Measurements from ENCODE around the gene RNASEH2A. TPM values are rescaled to one million over a fixed set of nuclear protein-coding genes. Genes with fewer than 3 reads are reported as not detected.
A peak's percentile ranks its signal among the peaks of the same experiment; 100 is the strongest.

Gene RNASEH2A
- total and polyA plus RNA-seq, 4 donors: 1.6 to 7.2 (median 3.1) TPM

DNA sequence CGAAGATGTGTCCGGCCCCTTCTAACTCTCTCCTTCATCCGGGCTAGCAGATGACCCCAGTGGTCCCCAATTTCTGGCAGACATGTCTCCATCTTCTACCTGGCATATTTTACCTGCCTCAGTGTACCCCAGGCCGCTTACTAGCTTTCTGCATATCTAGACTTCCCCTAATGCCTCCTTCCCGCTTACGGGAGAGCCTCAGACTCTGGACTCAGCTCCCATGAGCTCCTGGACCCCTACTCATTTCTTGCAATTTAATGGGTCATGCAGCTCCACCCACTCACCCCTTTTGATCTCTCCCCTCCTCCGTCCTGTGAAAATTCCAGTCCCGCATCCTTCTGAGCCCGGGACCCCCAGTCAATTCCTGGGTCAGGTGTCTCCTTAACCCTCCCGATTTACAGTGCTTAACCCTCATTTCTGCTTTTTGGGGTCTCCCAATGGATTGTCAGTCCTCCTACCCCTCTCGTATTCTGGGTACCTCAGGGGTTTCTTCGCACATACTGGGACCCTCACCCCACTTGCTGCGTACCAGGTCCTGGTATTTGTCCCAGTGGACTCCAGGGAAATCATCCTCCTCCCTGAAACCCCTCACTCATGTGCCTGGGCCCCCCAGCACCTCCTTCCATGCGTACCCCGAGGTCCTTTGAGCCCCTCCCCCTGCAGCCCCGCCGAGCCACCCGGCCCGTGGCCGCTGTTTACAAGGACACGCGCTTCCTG lies 15.6 kb upstream of the RNASEH2A start:
- peak in 1 of 2 donors; percentile 55 for DNase-seq
- 1 to 2% methylated on average over 22 of the region's 22 CpGs for WGBS, 2 donors
- Histone ChIP-seq H3K4me3 (ENCODE audit: low read length in 2 of 2) (peak overlapping the region; percentile 18 to 45), H3K36me3 (ENCODE audit: control insufficient read depth in 1 of 2, insufficient read depth in 2 of 2, low read length in 1 of 2) (no peaks in the 10 kb centered on the region), H3K27me3 (ENCODE audit: control insufficient read depth in 1 of 2, insufficient read depth in 2 of 2, low read length in 1 of 2) (peaks cover 0 to 4% of the 10 kb centered on the region in 2 donors), H3K4me1 (ENCODE audit: control insufficient read depth in 1 of 2, insufficient read depth in 2 of 2, low read length in 2 of 2) (no peaks in the 10 kb centered on the region), H3K27ac (ENCODE audit: low read depth in 1 of 2, low read length in 2 of 2) (peak overlapping the region; percentile 88 to 96), H3K9me3 (ENCODE audit: control insufficient read depth, low read length) (no peaks in the 10 kb centered on the region)
- intact Hi-C loops (cut with DNase I): loop anchor here (5.0 to 10.0 kb wide), 3 partner anchors 362 to 1253 kb away; partner anchors contain the start of genes CNN1 (in 1 of the 2), IER2 (in 1 of the 2) and STX10 (in 1 of the 2)
- ATAC-seq (ENCODE audit: low FRiP score): no peak

DNA sequence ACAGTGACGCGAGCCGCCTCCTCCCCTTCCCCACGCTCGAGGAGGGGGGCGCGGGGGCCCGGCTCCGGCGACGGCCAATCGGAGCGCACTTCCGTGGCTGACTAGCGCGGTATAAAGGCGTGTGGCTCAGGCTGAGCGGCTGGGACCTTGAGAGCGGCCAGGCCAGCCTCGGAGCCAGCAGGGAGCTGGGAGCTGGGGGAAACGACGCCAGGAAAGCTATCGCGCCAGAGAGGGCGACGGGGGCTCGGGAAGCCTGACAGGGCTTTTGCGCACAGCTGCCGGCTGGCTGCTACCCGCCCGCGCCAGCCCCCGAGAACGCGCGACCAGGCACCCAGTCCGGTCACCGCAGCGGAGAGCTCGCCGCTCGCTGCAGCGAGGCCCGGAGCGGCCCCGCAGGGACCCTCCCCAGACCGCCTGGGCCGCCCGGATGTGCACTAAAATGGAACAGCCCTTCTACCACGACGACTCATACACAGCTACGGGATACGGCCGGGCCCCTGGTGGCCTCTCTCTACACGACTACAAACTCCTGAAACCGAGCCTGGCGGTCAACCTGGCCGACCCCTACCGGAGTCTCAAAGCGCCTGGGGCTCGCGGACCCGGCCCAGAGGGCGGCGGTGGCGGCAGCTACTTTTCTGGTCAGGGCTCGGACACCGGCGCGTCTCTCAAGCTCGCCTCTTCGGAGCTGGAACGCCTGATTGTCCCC lies 14.9 kb upstream of the RNASEH2A start, which contains the start of gene JUNB:
Gene JUNB (plus strand): TSS at position 142 of the 706 bp plus-strand sequence. CDS start 286 bp downstream, at position 428.
- Histone ChIP-seq H3K36me3 (ENCODE audit: control insufficient read depth in 1 of 2, insufficient read depth in 2 of 2, low read length in 1 of 2) (no peaks in the 10 kb centered on the region), H3K4me3 (ENCODE audit: low read length in 2 of 2) (peak within 1 kb of the TSS; percentile 70 to 73), H3K27ac (ENCODE audit: low read depth in 1 of 2, low read length in 2 of 2) (peak within 1 kb of the TSS; percentile 88 to 96), H3K9me3 (ENCODE audit: control insufficient read depth, low read length) (no peaks in the 10 kb centered on the region), H3K4me1 (ENCODE audit: control insufficient read depth in 1 of 2, insufficient read depth in 2 of 2, low read length in 2 of 2) (no peaks in the 10 kb centered on the region), H3K27me3 (ENCODE audit: control insufficient read depth in 1 of 2, insufficient read depth in 2 of 2, low read length in 1 of 2) (peaks cover 0 to 4% of the 10 kb centered on the region in 2 donors)
- 0% methylated on average over 65 to 73 of the region's 73 CpGs for WGBS, 2 donors
- intact Hi-C loops (cut with DNase I): loop anchor here (5.0 to 10.0 kb wide), 3 partner anchors 361 to 1254 kb away; partner anchors contain the start of genes CNN1 (in 1 of the 2), IER2 (in 1 of the 2) and STX10 (in 1 of the 2)
- peak; percentile 99 for DNase-seq
- peak; percentile 79 for ATAC-seq (ENCODE audit: low FRiP score)

DNA sequence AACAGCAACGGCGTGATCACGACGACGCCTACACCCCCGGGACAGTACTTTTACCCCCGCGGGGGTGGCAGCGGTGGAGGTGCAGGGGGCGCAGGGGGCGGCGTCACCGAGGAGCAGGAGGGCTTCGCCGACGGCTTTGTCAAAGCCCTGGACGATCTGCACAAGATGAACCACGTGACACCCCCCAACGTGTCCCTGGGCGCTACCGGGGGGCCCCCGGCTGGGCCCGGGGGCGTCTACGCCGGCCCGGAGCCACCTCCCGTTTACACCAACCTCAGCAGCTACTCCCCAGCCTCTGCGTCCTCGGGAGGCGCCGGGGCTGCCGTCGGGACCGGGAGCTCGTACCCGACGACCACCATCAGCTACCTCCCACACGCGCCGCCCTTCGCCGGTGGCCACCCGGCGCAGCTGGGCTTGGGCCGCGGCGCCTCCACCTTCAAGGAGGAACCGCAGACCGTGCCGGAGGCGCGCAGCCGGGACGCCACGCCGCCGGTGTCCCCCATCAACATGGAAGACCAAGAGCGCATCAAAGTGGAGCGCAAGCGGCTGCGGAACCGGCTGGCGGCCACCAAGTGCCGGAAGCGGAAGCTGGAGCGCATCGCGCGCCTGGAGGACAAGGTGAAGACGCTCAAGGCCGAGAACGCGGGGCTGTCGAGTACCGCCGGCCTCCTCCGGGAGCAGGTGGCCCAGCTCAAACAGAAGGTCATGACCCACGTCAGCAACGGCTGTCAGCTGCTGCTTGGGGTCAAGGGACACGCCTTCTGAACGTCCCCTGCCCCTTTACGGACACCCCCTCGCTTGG lies 14.1 kb upstream of the RNASEH2A start:
- peak; percentile 84 to 88 for DNase-seq
- 0% methylated on average over 70 to 84 of the region's 84 CpGs for WGBS, 2 donors

DNA sequence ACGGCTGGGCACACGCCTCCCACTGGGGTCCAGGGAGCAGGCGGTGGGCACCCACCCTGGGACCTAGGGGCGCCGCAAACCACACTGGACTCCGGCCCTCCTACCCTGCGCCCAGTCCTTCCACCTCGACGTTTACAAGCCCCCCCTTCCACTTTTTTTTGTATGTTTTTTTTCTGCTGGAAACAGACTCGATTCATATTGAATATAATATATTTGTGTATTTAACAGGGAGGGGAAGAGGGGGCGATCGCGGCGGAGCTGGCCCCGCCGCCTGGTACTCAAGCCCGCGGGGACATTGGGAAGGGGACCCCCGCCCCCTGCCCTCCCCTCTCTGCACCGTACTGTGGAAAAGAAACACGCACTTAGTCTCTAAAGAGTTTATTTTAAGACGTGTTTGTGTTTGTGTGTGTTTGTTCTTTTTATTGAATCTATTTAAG lies 13.5 kb upstream of the RNASEH2A start:
- Histone ChIP-seq H3K27me3 (ENCODE audit: control insufficient read depth in 1 of 2, insufficient read depth in 2 of 2, low read length in 1 of 2) (peaks cover 0 to 4% of the 10 kb centered on the region in 2 donors), H3K9me3 (ENCODE audit: control insufficient read depth, low read length) (no peaks in the 10 kb centered on the region), H3K27ac (ENCODE audit: low read depth in 1 of 2, low read length in 2 of 2) (peak overlapping the region; percentile 64 to 86), H3K36me3 (ENCODE audit: control insufficient read depth in 1 of 2, insufficient read depth in 2 of 2, low read length in 1 of 2) (no peaks in the 10 kb centered on the region), H3K4me3 (ENCODE audit: low read length in 2 of 2) (peak overlapping the region; percentile 70 to 73), H3K4me1 (ENCODE audit: control insufficient read depth in 1 of 2, insufficient read depth in 2 of 2, low read length in 2 of 2) (no peaks in the 10 kb centered on the region)
- no peak for DNase-seq
- 0 to 1% methylated on average over 21 to 22 of the region's 22 CpGs for WGBS, 2 donors
- ATAC-seq (ENCODE audit: low FRiP score): no peak
- intact Hi-C loops (cut with DNase I): loop anchor here (5.0 to 10.0 kb wide), 3 partner anchors 359 to 1256 kb away; partner anchors contain the start of genes CNN1 (in 1 of the 2), IER2 (in 1 of the 2) and STX10 (in 1 of the 2)

More for the DNA sequence above, 14.1 kb upstream of the RNASEH2A start:
- H3K27ac ChIP-seq (ENCODE audit: low read depth in 1 of 2, low read length in 2 of 2): peak overlapping the region; percentile 70 to 86
- no peaks in the 10 kb centered on the region for H3K9me3 ChIP-seq (ENCODE audit: control insufficient read depth, low read length)
- peak overlapping the region; percentile 70 to 73 for H3K4me3 ChIP-seq (ENCODE audit: low read length in 2 of 2)
- ATAC-seq (ENCODE audit: low FRiP score): no peak
- H3K27me3 ChIP-seq (ENCODE audit: control insufficient read depth in 1 of 2, insufficient read depth in 2 of 2, low read length in 1 of 2): peaks cover 0 to 4% of the 10 kb centered on the region in 2 donors
- intact Hi-C loops (cut with DNase I): loop anchor here (5.0 to 10.0 kb wide), 3 partner anchors 360 to 1255 kb away; partner anchors contain the start of genes CNN1 (in 1 of the 2), IER2 (in 1 of the 2) and STX10 (in 1 of the 2)
- H3K36me3 ChIP-seq (ENCODE audit: control insufficient read depth in 1 of 2, insufficient read depth in 2 of 2, low read length in 1 of 2): no peaks in the 10 kb centered on the region
- H3K4me1 ChIP-seq (ENCODE audit: control insufficient read depth in 1 of 2, insufficient read depth in 2 of 2, low read length in 2 of 2): no peaks in the 10 kb centered on the region

DNA sequence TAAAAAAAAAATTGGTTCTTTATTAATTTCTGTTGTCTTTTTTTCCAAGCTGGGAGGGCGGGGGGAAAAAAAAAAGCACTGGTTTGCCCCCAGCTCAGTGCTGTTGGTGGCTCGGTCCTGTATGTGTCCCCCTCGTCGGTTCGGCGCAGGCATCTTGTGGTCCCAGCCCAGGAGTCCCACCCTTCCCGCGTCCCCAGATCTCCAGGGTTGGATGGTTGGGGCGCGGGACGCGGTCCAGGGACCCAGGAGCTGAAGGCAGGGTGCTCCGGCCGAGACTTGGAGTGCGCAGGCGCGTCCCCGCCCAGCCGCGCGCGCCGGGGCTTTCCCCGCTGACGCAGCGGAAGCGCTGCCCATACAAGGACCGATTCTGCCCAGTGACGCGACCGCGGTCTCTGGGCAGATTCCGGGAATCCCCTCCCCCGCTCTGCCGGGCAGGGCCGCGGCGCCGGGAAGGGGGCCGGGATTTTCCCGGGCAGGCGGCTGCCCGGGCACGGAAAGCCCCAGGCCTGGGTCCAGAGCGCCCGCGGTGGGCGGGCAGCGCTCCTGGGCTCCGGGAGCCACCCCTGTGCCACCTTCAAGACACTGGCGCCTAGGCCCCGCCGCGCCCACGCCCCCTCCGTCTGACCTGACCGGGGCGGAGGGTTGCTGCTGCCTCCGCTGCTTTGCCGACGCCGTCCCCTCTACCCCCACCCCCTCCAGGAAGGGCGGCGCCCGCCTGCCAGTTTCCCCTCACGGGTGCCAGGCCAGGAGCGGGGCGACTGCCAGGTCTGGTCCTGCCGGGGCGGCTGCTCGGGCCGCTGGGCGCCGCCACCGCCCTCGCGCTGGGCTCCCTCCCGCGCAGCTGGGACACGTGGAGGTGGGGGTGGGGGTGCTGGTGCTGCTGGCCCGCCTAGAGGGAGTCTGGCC lies 12.8 kb upstream of the RNASEH2A start:
- DNase-seq (peak; percentile 95 to 98), ATAC-seq (ENCODE audit: low FRiP score) (peak; percentile 62)
- Histone ChIP-seq H3K27me3 (ENCODE audit: control insufficient read depth in 1 of 2, insufficient read depth in 2 of 2, low read length in 1 of 2) (peaks cover 0 to 4% of the 10 kb centered on the region in 2 donors), H3K9me3 (ENCODE audit: control insufficient read depth, low read length) (no peaks in the 10 kb centered on the region), H3K4me1 (ENCODE audit: control insufficient read depth in 1 of 2, insufficient read depth in 2 of 2, low read length in 2 of 2) (no peaks in the 10 kb centered on the region), H3K36me3 (ENCODE audit: control insufficient read depth in 1 of 2, insufficient read depth in 2 of 2, low read length in 1 of 2) (no peaks in the 10 kb centered on the region), H3K27ac (ENCODE audit: low read depth in 1 of 2, low read length in 2 of 2) (peak overlapping the region; percentile 86 to 87), H3K4me3 (ENCODE audit: low read length in 2 of 2) (peak overlapping the region; percentile 70 to 73)
- intact Hi-C loops (cut with DNase I): loop anchor here (1.0 to 10.0 kb wide), 4 partner anchors 16 to 1256 kb away; partner anchors contain the start of genes CNN1 (in 1 of the 2), IER2 (in 1 of the 2) and STX10 (in 1 of the 2)
- 0 to 1% methylated on average over 62 to 81 of the region's 81 CpGs for WGBS, 2 donors

DNA sequence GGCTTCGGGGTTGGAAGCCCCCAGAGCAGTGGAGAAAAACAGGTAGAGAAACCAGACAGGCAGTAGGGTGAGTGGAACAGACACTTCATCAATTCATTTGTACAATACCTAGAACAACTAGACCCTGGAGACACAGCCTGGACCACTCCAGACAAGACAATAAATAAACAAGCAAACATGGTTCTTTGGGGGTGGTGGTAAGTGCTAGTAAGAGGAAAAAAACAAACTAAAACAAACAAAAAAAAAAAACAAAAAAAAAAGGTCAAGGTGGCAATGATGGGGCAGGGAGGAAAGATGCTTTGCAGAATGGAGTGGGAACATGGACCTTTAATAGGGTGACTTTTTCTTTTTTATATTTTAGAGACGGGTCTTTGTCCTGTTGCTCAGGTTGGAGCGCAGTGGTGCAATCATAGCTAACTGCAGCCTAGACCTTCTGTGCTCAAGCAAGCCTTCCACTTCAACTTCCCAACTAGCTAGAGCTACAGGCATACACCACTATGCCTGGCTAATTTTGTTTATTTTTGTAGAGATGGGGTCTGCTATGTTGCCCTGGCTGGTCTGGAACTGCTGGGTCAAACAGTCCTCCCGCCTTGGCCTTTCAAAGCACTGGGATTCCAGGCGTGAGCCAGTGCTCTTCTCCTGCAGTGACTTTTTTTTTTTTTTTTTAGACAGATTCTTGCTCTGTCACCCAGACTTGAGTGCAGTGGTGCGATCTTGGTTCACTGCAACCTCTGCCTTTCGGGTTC lies 12.0 kb upstream of the RNASEH2A start:
- intact Hi-C loops (cut with DNase I): loop anchor here (1.0 to 10.0 kb wide), 4 partner anchors 17 to 1257 kb away; partner anchors contain the start of genes CNN1 (in 1 of the 2), IER2 (in 1 of the 2) and STX10 (in 1 of the 2)
- H3K27ac ChIP-seq (ENCODE audit: low read depth in 1 of 2, low read length in 2 of 2): peak overlapping the region; percentile 86 to 87
- H3K36me3 ChIP-seq (ENCODE audit: control insufficient read depth in 1 of 2, insufficient read depth in 2 of 2, low read length in 1 of 2): no peaks in the 10 kb centered on the region
- H3K4me3 ChIP-seq (ENCODE audit: low read length in 2 of 2): peak overlapping the region in 1 of 2 donors; percentile 37
- no peaks in the 10 kb centered on the region for H3K9me3 ChIP-seq (ENCODE audit: control insufficient read depth, low read length)
- peaks cover 0 to 4% of the 10 kb centered on the region in 2 donors for H3K27me3 ChIP-seq (ENCODE audit: control insufficient read depth in 1 of 2, insufficient read depth in 2 of 2, low read length in 1 of 2)
- ATAC-seq (ENCODE audit: low FRiP score): no peak
- no peaks in the 10 kb centered on the region for H3K4me1 ChIP-seq (ENCODE audit: control insufficient read depth in 1 of 2, insufficient read depth in 2 of 2, low read length in 2 of 2)
- 67 to 69% methylated on average over 7 of the region's 7 CpGs for WGBS, 2 donors
- no peak for DNase-seq

DNA sequence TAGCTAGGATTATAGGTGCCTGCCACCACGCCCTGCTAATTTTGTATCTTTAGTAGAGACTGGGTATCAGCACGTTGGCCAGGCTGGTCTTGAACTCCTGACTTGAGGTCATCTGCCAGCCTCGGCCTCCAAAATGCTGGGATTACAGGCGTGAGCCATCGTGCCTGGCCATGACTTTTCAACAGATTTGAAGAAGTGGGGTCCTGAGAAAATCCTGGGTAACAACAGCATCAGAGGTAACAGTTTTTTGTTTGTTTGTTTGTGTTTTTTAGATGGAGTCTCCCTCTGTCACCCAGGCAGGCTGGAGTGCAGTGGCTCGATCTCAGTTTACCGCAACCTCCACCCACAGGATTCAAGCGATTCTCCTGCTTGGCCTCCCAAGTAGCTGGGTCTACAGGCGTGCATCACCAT lies 11.4 kb upstream of the RNASEH2A start:
- no peaks in the 10 kb centered on the region for H3K36me3 ChIP-seq (ENCODE audit: control insufficient read depth in 1 of 2, insufficient read depth in 2 of 2, low read length in 1 of 2)
- 91 to 93% methylated on average over 9 of the region's 9 CpGs for WGBS, 2 donors
- H3K27ac ChIP-seq (ENCODE audit: low read depth in 1 of 2, low read length in 2 of 2): no peak overlapping the region
- no peak overlapping the region for H3K4me3 ChIP-seq (ENCODE audit: low read length in 2 of 2)
- DNase-seq: no peak
- H3K27me3 ChIP-seq (ENCODE audit: control insufficient read depth in 1 of 2, insufficient read depth in 2 of 2, low read length in 1 of 2): peaks cover 0 to 4% of the 10 kb centered on the region in 2 donors
- no peaks in the 10 kb centered on the region for H3K9me3 ChIP-seq (ENCODE audit: control insufficient read depth, low read length)
- ATAC-seq (ENCODE audit: low FRiP score): no peak
- intact Hi-C loops (cut with DNase I): loop anchor here (1.0 to 10.0 kb wide), 7 partner anchors 17 to 1258 kb away; partner anchors contain the start of genes CNN1 (in 1 of the 2), IER2 (in 1 of the 2), STX10 (in 1 of the 2) and TNPO2 (in 1 of the 2)
- H3K4me1 ChIP-seq (ENCODE audit: control insufficient read depth in 1 of 2, insufficient read depth in 2 of 2, low read length in 2 of 2): no peaks in the 10 kb centered on the region

Data from aorta (tissue), 5 donors.